Sigmoid colon (tissue), 4 donors: ENCODE data around the gene DHX35.

Source experiments
- POLR2A ChIP-seq, 2 donors: fragments of 450-650 bp; IDR thresholded peaks; one replicate each; pipeline ENCODE4 v1.6.1; 2016; ENCODE audit warnings: antibody characterized with exemption in 2 of 2, mild to moderate bottlenecking in 2 of 2, moderate library complexity in 2 of 2
- POLR2AphosphoS5 ChIP-seq, 4 donors: sonication (generic); formaldehyde crosslinking; IDR thresholded peaks; one replicate each; pipeline ENCODE4 v1.6.1; 2017; ENCODE audit warnings: antibody characterized with exemption in 4 of 4
- TF ChIP-seq, protein P1 (sequence below), 4 experiments: fragments of 450-650 bp in 3 of 4; fragments of 200-600 bp in 1 of 4; IDR thresholded peaks; one replicate each; pipeline ENCODE4 v1.5.1; 2016 to 2019; ENCODE audit warnings: antibody characterized with exemption in 4 of 4, mild to moderate bottlenecking in 3 of 4, moderate library complexity in 2 of 4

- TF ChIP-seq, protein P1, sequence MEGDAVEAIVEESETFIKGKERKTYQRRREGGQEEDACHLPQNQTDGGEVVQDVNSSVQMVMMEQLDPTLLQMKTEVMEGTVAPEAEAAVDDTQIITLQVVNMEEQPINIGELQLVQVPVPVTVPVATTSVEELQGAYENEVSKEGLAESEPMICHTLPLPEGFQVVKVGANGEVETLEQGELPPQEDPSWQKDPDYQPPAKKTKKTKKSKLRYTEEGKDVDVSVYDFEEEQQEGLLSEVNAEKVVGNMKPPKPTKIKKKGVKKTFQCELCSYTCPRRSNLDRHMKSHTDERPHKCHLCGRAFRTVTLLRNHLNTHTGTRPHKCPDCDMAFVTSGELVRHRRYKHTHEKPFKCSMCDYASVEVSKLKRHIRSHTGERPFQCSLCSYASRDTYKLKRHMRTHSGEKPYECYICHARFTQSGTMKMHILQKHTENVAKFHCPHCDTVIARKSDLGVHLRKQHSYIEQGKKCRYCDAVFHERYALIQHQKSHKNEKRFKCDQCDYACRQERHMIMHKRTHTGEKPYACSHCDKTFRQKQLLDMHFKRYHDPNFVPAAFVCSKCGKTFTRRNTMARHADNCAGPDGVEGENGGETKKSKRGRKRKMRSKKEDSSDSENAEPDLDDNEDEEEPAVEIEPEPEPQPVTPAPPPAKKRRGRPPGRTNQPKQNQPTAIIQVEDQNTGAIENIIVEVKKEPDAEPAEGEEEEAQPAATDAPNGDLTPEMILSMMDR (IDR thresholded peaks at IDR 0.05), result no peak
- TF ChIP-seq POLR2AphosphoS5 (IDR thresholded peaks at IDR 0.05) (no peak), POLR2A (IDR thresholded peaks at IDR 0.05) (no peak)
These were observed 120.7 kb downstream of the DHX35 start for GRCh38 chr20:39082622-39083398.
